Astrocyte (in vitro differentiated cells and primary cell): Measurements from ENCODE around the gene SEPTIN12.

Experiments
- CTCF ChIP-seq: IDR thresholded peaks from 2 replicates; pipeline ENCODE4 v1.5.1; 2011; ENCODE audit warnings: low read depth, mild to moderate bottlenecking, inconsistent platforms, low read length, moderate library complexity; ENCODE audit not compliant: insufficient read depth
- EZH2 ChIP-seq: IDR thresholded peaks from 2 replicates; pipeline ENCODE4 v1.6.1; 2012; ENCODE audit warnings: mild to moderate bottlenecking, low read length, inconsistent platforms; ENCODE audit not compliant: insufficient read depth

DNA sequence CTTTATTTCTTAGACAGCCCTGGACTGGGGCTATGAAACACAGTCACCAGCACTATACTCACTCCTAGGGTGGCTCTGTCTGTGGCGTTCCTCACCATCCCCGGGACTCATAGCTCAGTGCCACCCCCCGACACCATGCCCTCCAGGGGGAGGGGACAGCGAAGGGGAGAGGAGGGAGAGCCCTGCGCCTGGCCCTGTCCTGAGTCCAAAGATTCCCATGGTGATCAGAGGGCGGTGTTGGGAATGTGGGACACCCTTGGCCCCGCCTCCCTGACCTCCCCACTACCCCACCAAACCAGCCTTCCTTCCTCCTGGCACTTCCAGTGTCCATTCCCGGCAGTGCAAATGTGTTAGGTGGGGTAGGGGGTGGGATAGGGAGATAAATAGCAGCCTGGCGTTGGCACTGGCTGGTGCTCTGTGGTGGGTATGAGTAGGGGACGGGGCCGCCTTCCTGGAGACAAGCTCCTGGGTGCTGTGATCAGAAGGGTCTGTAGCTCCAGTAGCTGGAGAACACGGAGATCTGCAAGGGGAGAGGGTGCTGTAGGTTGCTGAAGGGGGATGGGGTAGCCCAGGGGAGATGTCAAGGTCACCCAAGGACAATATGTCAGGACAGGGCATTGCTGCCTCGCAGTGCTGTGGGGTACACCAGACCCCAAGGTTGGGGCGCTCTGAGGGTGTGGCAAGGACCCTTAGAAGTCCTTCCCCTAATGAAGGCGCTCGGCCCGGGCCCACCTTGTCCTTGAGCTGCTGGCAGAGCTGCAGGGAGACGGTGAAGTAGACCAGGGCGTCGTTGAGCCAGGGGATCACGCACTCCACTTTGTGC is 9.0 kb upstream of the SEPTIN12 start:
- no peak for TF ChIP-seq CTCF
- no peak for TF ChIP-seq EZH2
